Inferior parietal cortex (tissue), 1 donor: ENCODE measurements around the gene BPGM.

Experiments used
- DNase-seq: peaks from one replicate; pipeline ENCODE4 v3.0.0-alpha.2; 2016; ENCODE audit errors: extremely low spot score

BPGM gene

DNA sequence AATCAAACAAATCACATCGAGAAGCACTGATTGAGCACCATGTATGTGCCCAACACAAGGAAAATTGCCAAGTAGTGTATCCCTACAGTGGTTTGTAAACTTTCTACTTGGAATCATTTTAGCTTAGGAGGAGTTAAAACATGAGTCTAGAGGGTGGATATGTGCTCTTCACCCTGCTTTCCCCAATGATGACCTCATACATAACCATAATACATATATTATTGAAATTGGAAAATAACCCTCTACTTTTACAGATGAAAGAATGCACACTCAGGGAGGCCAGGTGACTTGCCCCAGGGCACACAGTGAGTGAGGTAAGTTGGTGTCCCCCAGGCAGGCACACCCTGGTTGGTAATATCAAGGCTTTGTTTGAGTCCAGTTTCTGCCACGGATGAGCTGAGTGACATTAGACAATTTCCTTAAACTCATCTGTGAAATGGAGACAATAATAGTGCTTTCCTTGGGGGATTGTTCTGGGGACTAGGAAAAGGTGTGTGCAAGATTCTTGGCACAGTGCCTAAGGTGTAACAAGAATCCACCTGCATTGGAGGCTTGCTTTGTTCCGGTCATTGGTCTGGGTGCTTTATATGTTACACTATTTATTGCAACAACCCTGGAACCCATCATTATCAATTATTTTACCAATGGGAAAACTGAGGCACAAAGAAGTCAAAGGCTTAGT, 50.7 kb downstream of the BPGM start:
- no peak for DNase-seq

DNA sequence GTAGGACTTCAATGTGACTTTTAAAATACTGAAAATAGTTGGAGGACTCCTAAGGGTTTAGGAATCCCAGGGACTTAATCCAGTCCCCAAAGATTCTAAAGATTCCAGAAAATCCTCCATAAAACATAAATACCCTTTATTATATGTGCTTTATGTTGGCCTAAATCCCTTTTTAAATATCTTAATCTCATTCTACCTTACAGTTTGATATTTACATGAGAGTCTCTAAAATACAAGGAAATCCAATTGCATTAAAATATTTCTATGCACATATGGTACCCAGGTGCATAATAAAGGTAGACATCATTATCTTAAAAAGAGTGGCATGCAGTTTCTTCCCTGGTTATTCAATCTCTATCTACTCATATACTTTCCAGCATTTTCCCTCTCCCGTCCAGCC, 51.8 kb downstream of the BPGM start:
- no peak for DNase-seq

DNA sequence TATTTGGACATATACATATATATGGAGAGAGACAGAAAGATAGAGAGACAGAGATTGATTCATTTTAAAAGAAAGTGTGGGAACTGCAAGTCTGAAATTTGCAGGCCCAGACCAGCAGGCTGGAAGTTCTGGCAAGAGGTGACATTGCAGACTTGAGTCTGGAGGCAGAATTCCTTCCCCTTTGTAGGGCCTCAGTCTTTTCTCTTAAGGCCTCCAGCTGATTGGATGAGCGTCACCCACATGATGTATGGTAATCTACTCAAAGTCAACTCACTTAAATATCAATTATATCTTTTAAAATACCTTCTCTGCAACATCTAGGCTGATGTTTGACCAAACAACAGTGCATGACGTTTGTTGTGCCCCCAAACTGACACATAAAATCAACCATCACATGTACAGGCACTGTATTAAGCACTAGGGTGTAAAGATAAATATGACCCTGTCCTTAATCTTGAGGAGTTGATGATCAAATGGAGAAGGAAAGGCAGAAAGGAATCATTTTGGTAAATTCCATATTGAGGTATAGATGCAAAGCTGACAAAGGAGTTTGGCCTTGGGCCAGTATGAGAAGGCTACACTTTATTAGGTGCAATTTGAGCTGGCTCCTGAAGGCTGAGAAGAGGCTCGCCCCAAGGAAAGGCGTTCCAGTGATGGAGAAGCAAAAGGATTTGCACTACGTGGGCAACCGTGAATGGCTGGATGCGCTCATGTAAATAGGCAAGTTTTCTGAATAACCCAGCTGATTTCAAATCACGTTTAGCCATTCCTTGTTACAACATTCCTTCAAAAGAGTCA, 52.6 kb downstream of the BPGM start:
- no peak for DNase-seq

DNA sequence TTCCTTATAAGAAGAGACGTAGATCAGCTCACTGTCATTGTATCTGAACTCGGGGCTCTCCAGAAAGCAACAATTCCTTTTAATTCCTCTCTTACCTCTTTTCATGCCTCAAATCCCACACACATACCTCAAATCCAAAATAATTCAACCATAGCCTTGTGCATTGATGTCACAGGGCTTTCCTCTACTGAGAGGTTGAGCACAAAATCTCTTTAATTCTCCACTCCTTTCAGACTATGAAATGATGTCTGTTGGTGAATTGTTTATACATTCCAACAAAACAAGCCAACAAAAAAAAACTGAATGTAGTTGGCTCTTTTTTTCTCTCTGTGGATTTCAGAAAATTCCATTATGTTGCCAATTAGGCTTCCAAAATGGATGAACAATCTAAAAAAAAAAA, 53.2 kb downstream of the BPGM start:
- DNase-seq = no peak

DNA sequence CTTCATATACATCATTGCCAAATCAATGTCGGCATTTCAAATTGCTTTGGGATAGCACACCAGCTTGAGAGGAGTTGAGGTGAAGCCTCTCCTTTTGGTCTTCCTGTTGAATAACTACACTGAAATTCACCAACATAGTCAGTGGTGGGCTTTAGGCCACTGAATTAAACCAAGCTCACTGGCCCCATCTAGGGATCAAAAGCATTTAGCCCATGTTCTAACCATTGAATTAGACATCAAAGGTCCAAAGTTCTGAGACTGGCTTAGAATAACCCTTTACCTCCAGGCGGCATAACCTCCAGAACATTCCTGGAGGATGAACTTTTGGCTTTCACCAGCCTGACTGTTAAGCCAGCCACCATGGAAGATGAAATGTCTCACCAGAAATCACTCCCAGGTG, 54.6 kb downstream of the BPGM start:
- DNase-seq = no peak

DNA sequence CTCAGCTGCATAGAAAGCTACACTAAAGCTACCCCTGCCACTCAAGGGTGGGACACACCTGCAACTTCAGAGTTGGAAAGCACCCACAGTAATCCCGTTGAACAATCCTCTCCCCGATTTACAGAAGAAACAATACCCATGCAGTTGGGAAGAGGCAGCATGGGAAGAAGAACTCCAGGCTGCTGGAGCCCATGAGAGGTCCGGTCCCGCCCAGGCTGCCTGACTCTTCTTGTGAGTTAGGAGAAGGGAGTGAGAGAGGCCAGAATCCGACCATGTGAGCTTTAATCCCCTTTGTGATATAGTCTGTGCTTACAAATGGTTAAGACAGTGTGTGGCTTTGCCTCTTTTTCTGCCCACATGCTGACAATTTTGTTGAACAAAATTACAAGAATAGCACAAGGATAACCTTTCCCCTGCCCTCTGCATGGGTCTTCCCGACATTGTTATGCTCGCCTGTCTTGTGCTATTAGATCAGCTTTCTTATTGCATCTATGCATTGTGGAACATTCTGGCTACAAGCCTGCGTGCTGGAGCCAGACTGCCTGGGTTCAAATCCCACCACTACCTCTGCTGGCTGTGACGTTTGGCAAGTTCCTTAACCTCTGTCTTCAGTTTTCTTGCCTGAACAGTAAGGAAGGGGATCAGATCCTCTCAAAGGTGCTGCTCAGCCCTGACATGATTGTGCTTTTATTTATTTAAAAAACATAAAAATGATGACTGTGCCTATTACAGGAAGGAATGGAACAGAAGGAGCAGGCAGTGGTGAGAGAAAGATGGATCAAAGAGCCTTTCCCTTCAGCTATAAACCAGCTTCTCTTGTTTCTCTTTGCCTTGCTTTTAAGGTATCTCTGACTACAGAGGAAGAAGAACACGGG, 56.0 kb downstream of the BPGM start:
- no peak for DNase-seq

DNA sequence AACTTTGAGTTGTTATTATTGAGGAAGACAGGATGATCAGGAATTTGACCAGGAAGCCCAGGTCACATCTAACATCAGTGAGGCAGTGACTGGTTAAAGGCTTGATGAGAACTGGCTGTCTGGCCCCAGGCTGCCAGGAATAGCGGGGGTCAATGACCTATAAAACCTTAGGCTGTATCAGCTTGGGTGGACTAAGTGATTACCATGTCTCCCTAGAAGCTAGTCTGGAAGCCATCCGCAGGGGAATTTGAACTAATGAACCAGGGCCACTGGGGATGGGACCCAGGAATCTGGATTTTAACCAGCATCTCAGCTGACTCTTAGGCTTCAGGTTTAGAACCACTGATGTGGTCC, 56.6 kb downstream of the BPGM start:
- no peak for DNase-seq

DNA sequence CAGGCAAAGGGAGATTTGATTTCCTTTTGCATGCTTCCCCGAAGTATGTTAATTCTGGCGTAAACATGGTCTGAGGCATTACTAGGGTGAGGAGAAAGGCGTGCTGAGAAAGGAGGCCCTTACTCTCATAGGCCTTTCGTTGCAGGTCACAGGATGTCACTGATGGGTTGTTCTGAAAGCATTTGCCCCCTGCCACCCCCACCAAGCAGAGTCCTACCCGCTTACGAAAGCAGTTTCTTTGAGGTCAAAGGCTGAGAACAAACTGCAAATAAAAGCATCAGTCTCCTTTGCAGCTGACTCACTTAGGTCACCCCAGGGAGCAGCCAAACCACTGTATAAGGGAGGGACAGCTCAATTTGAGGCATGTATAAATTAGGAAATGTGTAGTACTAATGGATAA, 57.1 kb downstream of the BPGM start:
- no peak for DNase-seq

DNA sequence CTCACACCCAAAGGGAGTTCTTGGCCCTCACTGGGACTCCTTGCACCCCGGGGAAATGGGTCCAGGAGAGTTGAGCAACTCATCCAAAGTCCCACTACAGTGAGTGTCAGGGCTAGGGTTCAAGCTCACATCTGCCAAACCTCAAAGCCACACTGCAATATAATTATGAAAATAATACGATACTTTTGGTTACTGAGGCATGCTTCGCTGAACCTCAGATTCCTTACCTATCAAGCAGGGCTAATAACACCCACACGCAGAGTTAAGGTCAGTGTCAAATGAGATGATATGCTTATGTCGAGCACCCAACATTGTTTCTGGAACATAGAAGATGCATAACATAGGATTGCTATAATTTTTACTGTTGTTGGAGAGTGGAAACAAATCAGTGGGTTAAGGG, 58.2 kb downstream of the BPGM start:
- no peak for DNase-seq

DNA sequence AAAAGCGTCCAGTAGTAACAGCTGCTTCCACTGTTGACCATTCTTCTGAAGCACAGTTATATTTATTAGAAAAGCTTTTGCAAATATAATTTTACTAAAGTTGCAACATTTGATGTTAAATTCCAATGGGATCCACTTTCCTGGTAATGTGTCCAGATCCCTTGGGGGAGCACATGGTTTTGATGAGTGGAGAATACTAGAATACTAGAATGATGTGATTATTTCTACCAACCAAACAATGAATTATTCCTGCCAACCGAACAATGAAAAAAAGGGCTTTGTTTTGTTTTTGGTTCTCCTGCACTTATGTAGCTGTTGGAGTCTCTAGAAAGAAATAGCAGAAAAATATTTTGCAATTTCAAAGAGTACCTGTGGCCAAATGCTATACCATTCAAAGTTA, 59.1 kb downstream of the BPGM start:
- no peak for DNase-seq

DNA sequence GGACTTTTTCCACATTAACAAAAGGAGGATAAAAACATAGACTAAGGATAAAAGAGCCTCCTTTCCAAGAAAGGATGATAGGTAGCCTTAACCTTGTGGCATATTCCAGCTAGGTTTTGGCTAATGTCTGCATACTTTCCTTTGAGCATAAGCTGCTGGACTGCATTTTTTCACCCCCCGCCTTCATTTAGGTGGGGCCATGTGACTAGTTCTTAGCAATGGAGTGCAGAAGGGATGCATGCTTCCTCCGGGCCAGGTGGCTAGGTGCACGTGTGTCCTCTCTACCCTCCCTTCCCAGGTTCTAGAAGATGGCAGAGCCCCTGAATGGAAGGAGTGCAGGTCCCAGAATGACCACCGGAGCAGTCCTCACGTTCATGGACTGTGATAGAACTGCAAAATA, 59.8 kb downstream of the BPGM start:
- no peak for DNase-seq

DNA sequence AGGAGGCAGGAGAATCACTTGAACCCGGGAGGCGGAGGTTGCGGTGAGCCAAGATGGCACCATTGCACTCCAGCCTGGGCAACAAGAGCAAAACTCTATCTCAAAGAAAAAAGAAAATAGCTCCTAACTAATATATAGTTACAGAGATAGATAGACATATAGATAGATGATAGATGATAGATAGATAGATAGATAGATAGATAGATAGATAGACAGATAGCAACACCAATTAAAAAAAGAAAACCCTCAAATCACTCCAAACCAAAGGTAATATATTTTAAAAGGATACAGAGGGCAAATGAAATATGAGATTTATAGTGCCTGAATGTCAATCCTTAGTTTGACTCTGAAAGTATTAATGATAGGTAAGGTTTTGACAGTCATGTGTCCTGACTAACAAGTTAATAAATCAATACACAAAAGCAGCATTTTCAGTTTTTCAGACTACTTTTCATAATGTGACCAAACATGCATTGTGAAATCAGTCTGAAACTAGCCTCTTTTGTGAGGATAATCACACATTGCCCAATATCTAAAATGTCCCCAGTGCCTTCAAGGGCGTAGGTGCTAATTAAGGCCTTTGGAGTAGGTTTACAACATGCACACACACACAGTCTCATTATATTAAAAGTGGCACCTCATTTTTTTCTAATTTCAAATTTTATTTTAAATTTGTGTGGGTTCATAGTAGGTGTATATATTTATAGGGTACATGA, 61.2 kb downstream of the BPGM start:
- no peak for DNase-seq

DNA sequence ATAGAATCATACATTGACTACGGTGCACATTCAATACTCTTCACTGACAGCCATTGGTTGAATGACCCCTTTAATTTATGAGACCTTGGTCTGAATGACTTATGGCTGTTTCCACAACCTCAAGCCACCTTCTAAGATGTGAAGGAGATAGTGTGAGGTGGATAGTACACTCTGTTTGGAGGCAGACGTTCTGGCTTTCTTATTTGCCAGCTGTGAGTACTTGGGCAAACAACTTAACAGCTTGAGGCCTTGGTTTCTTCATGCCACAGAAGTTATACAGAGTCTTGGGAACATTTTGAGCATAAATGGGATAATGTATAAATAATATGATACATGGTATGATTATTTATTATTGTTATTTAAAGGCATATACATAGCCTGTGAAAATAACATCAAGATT, 62.0 kb downstream of the BPGM start:
- DNase-seq = no peak

DNA sequence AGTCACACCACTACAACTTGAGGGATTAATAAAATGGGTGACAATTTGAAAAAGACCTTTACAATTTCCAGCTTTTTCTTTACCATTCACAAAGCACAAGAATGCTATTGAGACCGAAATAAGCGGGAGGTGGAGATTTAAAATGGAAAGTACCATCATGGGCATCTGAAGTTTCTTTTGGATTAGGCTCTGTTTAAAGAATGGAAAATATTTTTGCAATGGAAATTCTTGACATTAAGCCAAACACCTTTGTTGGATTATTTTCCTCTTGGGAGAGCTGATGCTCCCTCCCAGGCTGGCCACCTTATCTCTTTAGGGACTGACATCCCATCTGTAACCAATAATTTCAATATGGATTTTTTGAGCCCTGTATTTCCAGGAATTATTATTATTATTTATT, 62.5 kb downstream of the BPGM start:
- DNase-seq = no peak

DNA sequence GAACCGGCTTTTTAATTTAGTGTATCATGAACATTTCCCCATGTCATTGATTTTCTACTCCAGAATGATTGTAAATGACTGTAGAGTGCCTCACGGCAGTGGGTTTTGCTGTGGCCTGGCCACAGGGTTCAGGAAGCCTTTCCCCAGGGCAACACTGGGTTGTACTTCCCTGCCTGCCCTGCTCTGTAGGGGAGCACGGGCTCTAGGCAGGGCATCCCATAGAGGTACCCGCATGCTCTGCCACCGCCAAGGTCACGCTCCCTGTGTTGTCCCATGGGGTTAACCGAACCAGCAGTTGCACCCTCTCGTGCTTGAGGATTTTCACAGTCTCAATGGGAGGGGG, 63.8 kb downstream of the BPGM start:
- no peak for DNase-seq

DNA sequence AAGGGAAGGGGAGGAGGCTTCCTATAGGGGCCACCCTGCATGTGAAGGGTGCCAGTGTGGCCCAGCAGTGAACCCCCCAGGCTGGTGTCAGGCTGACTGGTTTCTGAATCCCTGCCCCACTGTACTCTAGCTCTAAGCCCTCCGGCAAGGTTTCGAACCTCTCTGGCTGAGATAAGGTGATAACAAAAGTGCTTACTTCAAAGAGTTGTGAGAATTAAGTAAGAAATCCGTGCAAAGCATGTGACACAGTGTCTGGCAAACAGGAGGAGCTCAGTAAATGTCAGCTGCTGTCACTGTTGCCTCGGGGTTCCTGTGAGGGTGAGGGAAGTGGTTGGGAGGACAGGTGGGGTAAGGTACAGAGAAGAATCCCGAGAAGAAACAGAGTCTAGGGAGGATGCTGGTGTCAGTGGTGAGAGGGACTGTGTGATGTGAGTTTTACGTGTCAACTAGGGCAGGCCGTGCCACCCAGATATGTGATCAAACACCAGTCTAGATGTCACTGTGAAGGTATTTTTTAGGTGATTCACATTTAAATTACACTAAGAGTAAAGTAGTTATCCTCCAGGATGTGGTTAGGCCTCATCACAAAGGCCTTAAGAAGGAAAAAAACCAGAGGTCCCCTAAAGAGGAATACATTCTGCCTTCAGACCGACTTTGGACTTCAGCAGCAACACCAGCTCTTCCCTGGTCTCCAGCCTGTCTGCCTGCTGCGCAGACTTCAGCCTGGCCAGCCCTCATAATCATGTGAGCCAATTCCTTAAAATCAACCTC, 64.4 kb downstream of the BPGM start:
- DNase-seq = no peak

DNA sequence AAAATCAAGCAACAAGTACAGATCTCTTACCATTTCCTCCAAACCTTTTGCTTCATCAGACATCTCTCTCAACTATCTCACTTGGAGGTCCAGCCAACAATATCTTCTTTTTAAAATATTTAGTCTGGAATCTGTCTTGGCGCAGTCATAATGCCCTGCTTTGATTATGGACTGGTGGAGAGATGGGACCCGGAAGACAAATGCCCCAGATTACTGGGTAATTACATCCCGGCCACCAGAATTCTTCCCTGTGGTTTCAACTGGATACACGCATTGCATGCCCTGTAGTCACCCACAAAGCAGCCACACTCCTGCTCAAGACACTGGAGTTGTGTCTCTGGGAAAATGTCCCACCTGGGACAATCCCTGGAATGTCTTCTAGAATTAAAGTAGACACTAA, 65.5 kb downstream of the BPGM start:
- DNase-seq = no peak

DNA sequence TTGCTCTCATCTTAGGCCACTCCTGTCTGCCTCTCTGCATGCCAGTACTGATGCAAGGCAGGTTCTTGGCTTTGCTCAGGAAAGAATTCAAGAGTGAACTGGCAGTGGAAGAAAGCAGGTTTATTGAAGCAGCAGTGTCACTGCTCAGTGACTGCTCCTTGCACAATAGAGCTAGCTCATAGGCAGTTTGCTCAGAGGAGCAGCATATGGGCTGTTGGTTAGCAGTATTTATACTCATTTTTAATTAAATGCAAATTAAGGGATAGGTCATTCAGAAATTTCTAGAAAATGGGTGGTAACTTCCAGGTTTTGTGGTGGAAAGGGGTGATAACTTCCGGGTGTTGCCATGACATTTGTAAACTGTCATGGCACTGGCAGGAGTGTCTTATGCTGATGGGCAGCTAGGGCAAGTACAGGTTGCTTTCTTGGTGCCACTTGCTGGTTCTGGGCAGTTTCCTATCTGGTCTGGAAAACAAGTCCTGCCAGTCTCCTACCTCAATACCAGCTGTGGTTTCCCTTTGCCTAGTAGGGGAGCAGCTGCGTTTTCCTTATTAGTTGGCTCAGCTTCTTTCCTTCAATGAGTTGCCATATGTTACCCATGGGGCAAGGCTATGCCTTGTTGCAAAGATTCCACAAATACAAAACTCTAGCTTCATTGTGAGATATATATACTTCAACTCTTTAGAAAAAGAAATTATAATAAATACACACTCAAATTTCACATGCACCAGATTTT, 68.0 kb downstream of the BPGM start:
- DNase-seq = no peak

DNA sequence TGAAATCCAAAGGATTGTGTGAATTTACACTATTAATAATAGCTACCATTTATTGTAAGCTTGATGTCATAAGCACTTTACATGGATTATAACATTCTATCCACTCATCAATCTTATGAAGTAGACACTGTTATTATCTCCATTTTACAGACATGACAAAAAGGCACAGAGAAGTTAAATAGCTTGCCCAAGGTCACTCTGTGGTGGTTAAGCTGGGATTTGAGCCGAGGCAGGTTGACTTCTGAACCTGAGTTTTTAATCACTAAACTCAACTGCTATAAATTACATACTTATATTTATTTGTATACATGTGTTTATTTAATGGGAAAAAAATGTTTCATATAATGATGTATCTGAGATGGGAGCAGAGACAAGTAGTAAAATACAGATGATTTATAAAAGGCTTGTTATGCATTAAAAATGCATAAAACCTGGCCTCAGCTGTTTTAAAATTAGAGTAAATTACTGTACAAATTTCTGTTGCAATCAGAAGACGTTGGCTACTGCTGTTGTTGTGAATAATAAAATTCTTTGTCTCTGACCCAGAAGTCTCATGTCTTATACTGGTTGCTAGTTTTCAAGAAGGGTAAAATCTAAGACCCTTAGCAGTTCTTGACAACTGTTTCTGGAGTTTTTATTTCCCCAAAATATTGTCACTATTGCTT, 71.7 kb downstream of the BPGM start:
- DNase-seq = no peak
